HG03064 (cell line): ENCODE data around the gene ISX.

Experiments
- ATAC-seq: cut with Tn5 transposase; IDR thresholded peaks from one replicate; pipeline ENCODE4 v1.9.1; 2021; ENCODE audit warnings: low read depth; ENCODE audit not compliant: unreplicated experiment

The ISX gene

GRCh38 chr22:35104491-35104890 is 38.5 kb downstream of the ISX start:
- ATAC-seq = no peak

DNA sequence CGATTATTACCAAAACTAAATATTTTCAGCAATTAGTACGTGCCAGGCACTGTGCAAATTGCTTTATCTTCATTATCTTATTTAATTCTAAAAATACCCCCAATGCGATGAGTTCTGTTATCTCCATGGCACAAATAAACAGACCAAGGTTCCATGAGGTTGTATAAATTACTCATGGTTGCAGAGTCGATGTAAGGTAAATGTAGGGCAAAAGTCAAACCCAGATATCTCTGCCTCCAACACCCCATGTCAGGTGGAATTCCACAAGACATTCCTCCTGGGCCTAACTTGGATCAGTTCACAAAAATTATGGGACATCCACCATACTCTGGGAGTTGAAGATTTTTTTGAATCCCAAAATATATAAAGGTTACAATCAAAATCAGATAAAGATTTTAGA is 43.7 kb downstream of the ISX start:
- ATAC-seq = no peak

- no peak for ATAC-seq
Measured at GRCh38 chr22:35111244-35111643, 45.3 kb downstream of the ISX start.

GRCh38 chr22:35113341-35113740 is 47.4 kb downstream of the ISX start:
- no peak for ATAC-seq

DNA sequence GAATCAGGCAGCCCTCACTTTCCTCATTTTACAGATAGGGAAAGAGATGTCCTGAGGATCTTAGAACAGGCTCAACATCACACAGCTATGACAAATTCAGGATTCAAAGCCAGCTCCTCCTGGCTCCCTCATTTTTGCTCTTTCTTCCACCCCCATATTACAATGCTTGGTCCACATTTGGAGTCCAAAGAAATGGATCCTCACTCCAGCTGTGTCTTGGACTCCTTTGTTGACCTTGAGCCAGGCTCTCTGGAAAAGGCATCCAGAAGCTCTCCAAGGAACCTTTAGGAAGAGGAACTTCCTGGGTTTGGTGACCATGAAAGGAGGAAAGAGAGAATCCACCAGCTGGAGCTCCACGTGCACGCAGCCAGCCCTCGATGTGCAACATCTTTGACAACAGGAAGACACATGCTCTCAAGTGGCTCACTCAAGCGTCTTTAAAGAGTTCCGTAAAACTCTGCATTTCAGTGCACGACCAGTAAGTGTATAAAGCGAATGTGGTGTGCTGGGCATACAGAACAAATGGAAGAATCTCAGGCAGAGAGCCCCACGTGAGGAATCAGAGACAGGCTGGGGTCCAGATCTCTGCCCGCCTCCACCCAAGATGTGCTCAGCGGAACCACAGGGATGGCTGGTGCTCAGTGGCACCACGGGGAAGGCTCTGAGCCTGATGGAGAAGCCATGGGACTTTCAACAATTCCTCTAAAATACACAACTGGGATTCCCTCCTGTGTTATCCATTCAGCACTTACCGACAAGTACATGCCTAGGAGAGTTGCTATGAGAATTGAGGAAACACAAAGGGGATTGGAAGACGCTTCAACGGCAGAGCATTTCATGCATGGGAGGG is 48.4 kb downstream of the ISX start:
- no peak for ATAC-seq

DNA sequence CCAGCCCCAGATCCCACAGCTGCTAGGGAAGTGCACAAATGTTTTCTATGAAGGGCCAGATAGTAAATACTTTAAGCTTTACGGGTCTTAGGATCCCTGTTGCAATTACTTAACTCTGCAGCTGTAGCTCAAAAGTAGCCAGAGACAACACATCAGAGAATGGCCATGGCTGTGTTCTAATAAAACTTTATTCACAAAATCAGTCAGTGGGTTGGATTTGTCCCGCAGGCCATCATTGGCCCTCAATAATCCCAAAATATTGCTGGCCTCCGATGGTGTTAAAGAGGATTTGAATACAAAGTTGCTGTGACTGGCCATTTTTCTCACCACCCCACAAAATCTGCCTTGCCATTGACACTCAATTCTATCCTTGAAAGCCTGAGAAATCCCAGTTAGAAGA is 49.6 kb downstream of the ISX start:
- no peak for ATAC-seq

GRCh38 chr22:35116269-35116668 is 50.3 kb downstream of the ISX start:
- ATAC-seq = no peak

GRCh38 chr22:35116817-35117216 is 50.9 kb downstream of the ISX start:
- no peak for ATAC-seq

- ATAC-seq = no peak
Measured at GRCh38 chr22:35119494-35119893, 53.5 kb downstream of the ISX start.

DNA sequence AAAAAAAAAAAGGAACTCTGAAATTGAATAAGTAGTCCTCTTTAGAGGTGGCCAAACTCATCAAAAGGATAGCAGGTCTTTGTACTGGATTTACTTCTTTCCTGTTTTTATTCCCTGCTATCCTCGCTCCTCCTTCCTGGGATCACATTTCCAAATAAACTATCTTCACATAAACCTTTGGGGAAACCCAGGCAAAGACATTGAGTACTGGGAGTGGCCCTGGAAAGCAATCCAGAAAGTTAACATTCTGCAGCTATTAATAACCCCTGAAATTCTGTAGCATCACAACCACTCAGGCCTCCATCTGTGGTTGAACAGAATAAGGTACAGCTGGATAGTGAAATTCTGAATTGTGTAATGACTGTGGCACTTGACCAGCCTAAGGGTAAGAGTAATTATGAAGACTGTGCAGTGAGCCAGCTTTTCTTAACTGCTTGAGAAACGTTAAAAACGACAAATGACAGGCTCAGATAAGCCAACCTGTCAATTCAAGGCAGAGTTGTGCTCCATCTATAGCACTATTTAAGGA is 58.8 kb downstream of the ISX start:
- no peak for ATAC-seq

- ATAC-seq = no peak
Measured at GRCh38 chr22:35126993-35127392, 61.0 kb downstream of the ISX start.

DNA sequence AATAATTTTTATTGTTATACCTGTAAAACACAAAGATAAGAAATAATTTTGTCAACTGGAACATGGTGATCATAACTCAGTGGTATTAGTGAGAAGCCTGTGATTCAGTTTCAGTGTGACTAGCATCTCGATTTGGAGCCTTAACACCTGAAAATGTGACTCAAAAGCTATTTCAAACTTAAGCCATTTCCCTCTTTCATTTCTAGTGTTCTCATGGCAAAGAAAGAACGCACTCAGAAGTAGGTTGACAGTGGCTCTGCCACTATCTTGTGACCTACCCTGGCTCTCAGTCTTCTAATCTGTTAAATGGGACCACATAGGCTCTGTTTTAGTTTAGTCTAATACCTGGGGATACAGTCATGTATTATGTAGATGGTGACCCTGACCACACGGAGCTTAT is 62.7 kb downstream of the ISX start:
- peak; percentile 57 for ATAC-seq

DNA sequence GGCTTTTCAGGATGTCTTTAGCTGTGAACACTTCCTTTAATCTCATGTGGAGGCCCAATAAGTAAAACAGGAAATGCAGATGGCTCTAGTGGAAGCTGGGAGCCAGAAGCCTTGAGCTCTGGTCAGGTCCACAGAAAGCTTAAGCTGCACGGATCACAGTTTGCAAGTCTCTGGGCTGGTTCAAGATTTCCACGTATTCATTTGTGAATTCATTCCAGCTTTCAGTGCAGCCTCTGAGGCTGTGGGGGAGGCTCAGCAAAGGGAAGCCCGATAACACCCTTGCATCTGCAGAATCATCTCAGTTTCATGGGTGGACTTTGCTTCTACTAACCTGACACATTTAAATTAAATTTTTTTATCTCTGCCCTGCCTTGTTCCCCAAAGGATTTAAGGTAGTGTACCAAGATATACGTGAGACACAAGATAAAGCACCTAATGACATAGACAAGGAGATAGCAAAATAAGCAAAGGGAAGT is 65.6 kb downstream of the ISX start:
- no peak for ATAC-seq

GRCh38 chr22:35132568-35132967 is 66.6 kb downstream of the ISX start:
- ATAC-seq = no peak

GRCh38 chr22:35133702-35134380 is 67.9 kb downstream of the ISX start:
- no peak for ATAC-seq

DNA sequence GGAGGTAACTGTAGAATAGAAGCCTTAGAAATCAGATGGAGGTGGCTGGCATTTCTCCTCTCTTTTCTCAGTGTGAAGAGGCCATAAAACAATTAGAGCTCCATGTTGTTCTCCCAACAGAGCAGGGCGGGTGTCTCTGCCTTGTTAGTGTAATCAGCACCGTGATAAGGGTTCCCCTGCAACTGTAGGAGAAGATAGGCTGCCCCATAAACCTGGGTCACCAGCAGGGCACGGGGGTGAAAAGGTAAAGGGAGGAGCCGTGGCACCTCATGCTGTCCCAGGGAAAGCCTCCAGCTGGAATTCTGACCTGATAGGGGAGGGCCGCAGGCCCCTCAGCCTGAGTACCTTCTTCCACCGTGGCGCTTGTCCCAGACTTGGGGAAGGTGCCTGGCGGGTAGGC is 68.7 kb downstream of the ISX start:
- ATAC-seq = no peak

DNA sequence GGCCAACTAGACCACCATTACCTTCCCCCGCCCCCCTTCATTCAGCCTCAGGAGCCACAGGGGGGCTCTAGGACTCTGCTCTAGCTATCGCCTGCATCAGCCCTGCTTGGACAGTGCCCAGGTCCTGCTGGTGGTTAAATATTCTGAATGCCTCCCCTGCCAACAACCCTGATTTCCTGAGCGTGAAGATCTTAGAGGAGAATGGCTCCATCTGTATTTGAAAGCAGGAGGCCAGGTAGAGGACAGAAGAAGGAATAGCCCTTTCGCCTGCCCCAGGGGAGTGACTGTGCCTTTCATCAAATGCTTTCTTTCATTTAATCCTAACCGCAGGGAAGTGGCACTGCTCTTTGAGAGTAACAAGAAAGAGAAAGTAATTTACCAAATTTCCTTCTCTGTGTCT is 69.2 kb downstream of the ISX start:
- ATAC-seq = no peak
